Liver (tissue), 9 donors: ENCODE data around the gene HHIPL2. TPM values are rescaled to one million over a fixed set of nuclear protein-coding genes. Genes with fewer than 3 reads are reported as not detected.

Experiments
- DNase-seq: peaks from one replicate; pipeline ENCODE4 v3.0.0-alpha.2; 2017; ENCODE audit warnings: low spot score
- H3K27ac ChIP-seq, 2 donors: one replicate each; pipeline ENCODE4 v1.7.0; 2013; ENCODE audit warnings: inconsistent platforms in 2 of 2, low read length in 2 of 2, control low read depth in 1 of 2, low read depth in 1 of 2, mild to moderate bottlenecking in 1 of 2
- H3K27me3 ChIP-seq, 4 donors: one replicate each; pipeline versions ENCODE4 v1.6.1 to v1.7.0; 2013; ENCODE audit warnings: low read length in 3 of 4, inconsistent platforms in 1 of 4, mild to moderate bottlenecking in 1 of 4, moderate library complexity in 1 of 4; ENCODE audit not compliant: control insufficient read depth in 4 of 4, insufficient read depth in 4 of 4
- H3K36me3 ChIP-seq, 4 donors: one replicate each; pipeline versions ENCODE4 v1.6.1 to v1.7.0; 2013; ENCODE audit warnings: low read length in 3 of 4, mild to moderate bottlenecking in 3 of 4, low read depth in 1 of 4, moderate library complexity in 1 of 4; ENCODE audit not compliant: control insufficient read depth in 4 of 4, insufficient read depth in 3 of 4
- H3K4me1 ChIP-seq, 4 donors: one replicate each; pipeline versions ENCODE4 v1.6.1 to v1.7.0; 2013; ENCODE audit warnings: low read length in 3 of 4, mild to moderate bottlenecking in 3 of 4, moderate library complexity in 1 of 4; ENCODE audit not compliant: control insufficient read depth in 4 of 4, insufficient read depth in 4 of 4
- H3K4me3 ChIP-seq, 3 donors: one replicate each; pipeline versions ENCODE4 v1.6.1 to v1.7.0; 2013; ENCODE audit warnings: low read length in 3 of 3, control low read depth in 1 of 3, low read depth in 1 of 3, mild to moderate bottlenecking in 1 of 3
- H3K9ac ChIP-seq, 2 donors: one replicate each; pipeline ENCODE4 v1.7.0; 2013; ENCODE audit warnings: low read length in 2 of 2, mild to moderate bottlenecking in 2 of 2, moderate library complexity in 2 of 2, control low read depth in 1 of 2, low read depth in 1 of 2
- H3K9me3 ChIP-seq, 4 donors: one replicate each; pipeline versions ENCODE4 v1.6.1 to v1.7.0; 2013; ENCODE audit warnings: low read length in 3 of 4; ENCODE audit not compliant: control insufficient read depth in 4 of 4
- EGR1 ChIP-seq, 2 donors: IDR thresholded peaks; 2 replicates each; pipeline ENCODE4 v1.6.1; 2016 to 2018; ENCODE audit warnings: antibody characterized with exemption in 2 of 2, low read depth in 2 of 2
- FOXA1 ChIP-seq: IDR thresholded peaks from 2 replicates; pipeline ENCODE4 v1.6.1; 2016; ENCODE audit warnings: antibody characterized with exemption
- GABPA ChIP-seq, 2 donors: IDR thresholded peaks in 1 of 2; conservative IDR thresholded peaks in 1 of 2; 2 replicates each; pipeline ENCODE4 v1.6.1; 2016; ENCODE audit warnings: antibody characterized with exemption in 2 of 2, mild to moderate bottlenecking in 1 of 2, moderate library complexity in 1 of 2
- HNF4A ChIP-seq, 2 donors: conservative IDR thresholded peaks; 2 replicates each; pipeline ENCODE4 v1.6.1; 2016; ENCODE audit warnings: antibody characterized with exemption in 2 of 2, mild to moderate bottlenecking in 2 of 2
- HNF4G ChIP-seq: IDR thresholded peaks from 2 replicates; pipeline ENCODE4 v1.6.1; 2016; ENCODE audit warnings: antibody characterized with exemption
- JUND ChIP-seq, 2 donors: IDR thresholded peaks; 2 replicates each; pipeline ENCODE4 v1.6.1; 2016; ENCODE audit warnings: antibody characterized with exemption in 2 of 2
- NR2F2 ChIP-seq: IDR thresholded peaks from 2 replicates; pipeline ENCODE4 v1.6.1; 2016; ENCODE audit warnings: antibody characterized with exemption
- RXRA ChIP-seq, 2 donors: IDR thresholded peaks; 2 replicates each; pipeline ENCODE4 v1.6.1; 2017 to 2018; ENCODE audit warnings: antibody characterized with exemption in 2 of 2, mild to moderate bottlenecking in 1 of 2
- SP1 ChIP-seq: IDR thresholded peaks from 2 replicates; pipeline ENCODE4 v1.6.1; 2018; ENCODE audit warnings: antibody characterized with exemption, mild to moderate bottlenecking
- TAF1 ChIP-seq: conservative IDR thresholded peaks from 2 replicates; pipeline ENCODE4 v1.6.1; 2016; ENCODE audit warnings: antibody characterized with exemption, mild to moderate bottlenecking
- YY1 ChIP-seq: IDR thresholded peaks from 2 replicates; pipeline ENCODE4 v1.6.1; 2016; ENCODE audit warnings: antibody characterized with exemption, mild to moderate bottlenecking
- WGBS: extraction: QIAGEN DNeasy Blood & Tissue Kit; methylation state at CpG from one replicate; pipeline ENCODE4 v1.1.7; 2013; 5-methylcytosine and 5-hydroxymethylcytosine counted together
- polyA plus RNA-seq, 2 donors: library from polyadenylated mRNA; stranded (reverse) in 1 of 2; unstranded in 1 of 2; fragments of 200-250 nt in 1 of 2; fragments of >200 nt in 1 of 2; fragmentation: Nextera tagmentation in 1 of 2; extraction: Ambion mirVana in 1 of 2; gene quantifications; one replicate each; pipeline versions ENCODE4 v1.2.1 to v1.2.3, GENCODE V29; 2013 to 2015
- total RNA-seq, 2 donors: library from RNA; depleted of rRNA; stranded (reverse); fragments of >200 nt; gene quantifications; one replicate each; pipeline ENCODE4 v1.2.3, GENCODE V29; 2014
- TF ChIP-seq, protein P1 (sequence below): IDR thresholded peaks from 2 replicates; pipeline ENCODE4 v1.6.1; 2016; ENCODE audit warnings: antibody characterized with exemption
- TF ChIP-seq, protein P2 (sequence below): IDR thresholded peaks from 2 replicates; pipeline ENCODE4 v1.6.1; 2016; ENCODE audit warnings: antibody characterized with exemption, mild to moderate bottlenecking
- TF ChIP-seq, protein P3 (sequence below): IDR thresholded peaks from 2 replicates; pipeline ENCODE4 v1.6.1; 2016; ENCODE audit warnings: antibody characterized with exemption
- donor health status: healthy.
- donor health status: healthy.
- donor health status: healthy.
- donor health status: healthy.
- donor health status: healthy.

Gene HHIPL2
- total and polyA plus RNA-seq, 4 donors = 0.05 to 0.25 TPM; not detected in 2

DNA sequence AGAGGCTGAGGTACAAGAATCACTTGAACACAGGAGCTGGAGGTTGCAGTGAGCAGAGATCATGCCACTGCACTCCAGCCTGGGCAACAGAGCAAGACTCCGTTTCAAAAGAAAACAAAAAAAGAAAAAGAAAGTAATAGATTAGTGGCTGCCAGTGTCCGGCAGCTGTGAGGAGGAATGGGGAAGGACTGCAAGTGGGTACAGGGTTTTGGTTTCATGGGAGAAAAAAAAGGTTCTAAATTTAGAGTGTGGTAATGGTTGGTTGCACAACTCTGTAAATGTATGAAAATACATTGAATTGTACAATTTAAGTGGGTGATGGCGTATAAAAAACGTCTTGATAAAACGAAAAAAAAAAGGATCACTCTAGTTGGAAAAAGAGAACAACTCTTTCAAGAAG lies 35.2 kb upstream of the HHIPL2 start:
- Histone ChIP-seq H3K36me3 (peaks cover 3 to 10% (median 8%) of the 10 kb centered on the region in 4 donors), H3K27ac (no peak overlapping the region), H3K27me3 (no peaks in the 10 kb centered on the region), H3K9me3 (no peaks in the 10 kb centered on the region), H3K4me1 (peaks cover 0 to 2% (median 0%) of the 10 kb centered on the region in 4 donors), H3K9ac (no peak overlapping the region), H3K4me3 (no peak overlapping the region)
- TF ChIP-seq TAF1 (no peak), HNF4G (no peak), GABPA (IDR thresholded peaks at IDR 0.05 in 1 of 2, conservative IDR thresholded peaks at IDR 0.05 in 1 of 2) (no peak), HNF4A (conservative IDR thresholded peaks at IDR 0.05) (no peak), SP1 (no peak), YY1 (no peak), FOXA1 (no peak), RXRA (IDR thresholded peaks at IDR 0.05) (no peak), JUND (IDR thresholded peaks at IDR 0.05) (no peak), EGR1 (IDR thresholded peaks at IDR 0.05; ENCODE audit: low read depth in 2 of 2) (no peak), NR2F2 (no peak)
- TF ChIP-seq, protein P1, sequence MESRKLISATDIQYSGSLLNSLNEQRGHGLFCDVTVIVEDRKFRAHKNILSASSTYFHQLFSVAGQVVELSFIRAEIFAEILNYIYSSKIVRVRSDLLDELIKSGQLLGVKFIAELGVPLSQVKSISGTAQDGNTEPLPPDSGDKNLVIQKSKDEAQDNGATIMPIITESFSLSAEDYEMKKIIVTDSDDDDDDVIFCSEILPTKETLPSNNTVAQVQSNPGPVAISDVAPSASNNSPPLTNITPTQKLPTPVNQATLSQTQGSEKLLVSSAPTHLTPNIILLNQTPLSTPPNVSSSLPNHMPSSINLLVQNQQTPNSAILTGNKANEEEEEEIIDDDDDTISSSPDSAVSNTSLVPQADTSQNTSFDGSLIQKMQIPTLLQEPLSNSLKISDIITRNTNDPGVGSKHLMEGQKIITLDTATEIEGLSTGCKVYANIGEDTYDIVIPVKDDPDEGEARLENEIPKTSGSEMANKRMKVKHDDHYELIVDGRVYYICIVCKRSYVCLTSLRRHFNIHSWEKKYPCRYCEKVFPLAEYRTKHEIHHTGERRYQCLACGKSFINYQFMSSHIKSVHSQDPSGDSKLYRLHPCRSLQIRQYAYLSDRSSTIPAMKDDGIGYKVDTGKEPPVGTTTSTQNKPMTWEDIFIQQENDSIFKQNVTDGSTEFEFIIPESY = no peak
- TF ChIP-seq, protein P2, sequence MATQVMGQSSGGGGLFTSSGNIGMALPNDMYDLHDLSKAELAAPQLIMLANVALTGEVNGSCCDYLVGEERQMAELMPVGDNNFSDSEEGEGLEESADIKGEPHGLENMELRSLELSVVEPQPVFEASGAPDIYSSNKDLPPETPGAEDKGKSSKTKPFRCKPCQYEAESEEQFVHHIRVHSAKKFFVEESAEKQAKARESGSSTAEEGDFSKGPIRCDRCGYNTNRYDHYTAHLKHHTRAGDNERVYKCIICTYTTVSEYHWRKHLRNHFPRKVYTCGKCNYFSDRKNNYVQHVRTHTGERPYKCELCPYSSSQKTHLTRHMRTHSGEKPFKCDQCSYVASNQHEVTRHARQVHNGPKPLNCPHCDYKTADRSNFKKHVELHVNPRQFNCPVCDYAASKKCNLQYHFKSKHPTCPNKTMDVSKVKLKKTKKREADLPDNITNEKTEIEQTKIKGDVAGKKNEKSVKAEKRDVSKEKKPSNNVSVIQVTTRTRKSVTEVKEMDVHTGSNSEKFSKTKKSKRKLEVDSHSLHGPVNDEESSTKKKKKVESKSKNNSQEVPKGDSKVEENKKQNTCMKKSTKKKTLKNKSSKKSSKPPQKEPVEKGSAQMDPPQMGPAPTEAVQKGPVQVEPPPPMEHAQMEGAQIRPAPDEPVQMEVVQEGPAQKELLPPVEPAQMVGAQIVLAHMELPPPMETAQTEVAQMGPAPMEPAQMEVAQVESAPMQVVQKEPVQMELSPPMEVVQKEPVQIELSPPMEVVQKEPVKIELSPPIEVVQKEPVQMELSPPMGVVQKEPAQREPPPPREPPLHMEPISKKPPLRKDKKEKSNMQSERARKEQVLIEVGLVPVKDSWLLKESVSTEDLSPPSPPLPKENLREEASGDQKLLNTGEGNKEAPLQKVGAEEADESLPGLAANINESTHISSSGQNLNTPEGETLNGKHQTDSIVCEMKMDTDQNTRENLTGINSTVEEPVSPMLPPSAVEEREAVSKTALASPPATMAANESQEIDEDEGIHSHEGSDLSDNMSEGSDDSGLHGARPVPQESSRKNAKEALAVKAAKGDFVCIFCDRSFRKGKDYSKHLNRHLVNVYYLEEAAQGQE = no peak
- TF ChIP-seq, protein P3, sequence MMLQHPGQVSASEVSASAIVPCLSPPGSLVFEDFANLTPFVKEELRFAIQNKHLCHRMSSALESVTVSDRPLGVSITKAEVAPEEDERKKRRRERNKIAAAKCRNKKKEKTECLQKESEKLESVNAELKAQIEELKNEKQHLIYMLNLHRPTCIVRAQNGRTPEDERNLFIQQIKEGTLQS = no peak
- 83% methylated on average over 5 of the region's 5 CpGs for WGBS
- DNase-seq = no peak

DNA sequence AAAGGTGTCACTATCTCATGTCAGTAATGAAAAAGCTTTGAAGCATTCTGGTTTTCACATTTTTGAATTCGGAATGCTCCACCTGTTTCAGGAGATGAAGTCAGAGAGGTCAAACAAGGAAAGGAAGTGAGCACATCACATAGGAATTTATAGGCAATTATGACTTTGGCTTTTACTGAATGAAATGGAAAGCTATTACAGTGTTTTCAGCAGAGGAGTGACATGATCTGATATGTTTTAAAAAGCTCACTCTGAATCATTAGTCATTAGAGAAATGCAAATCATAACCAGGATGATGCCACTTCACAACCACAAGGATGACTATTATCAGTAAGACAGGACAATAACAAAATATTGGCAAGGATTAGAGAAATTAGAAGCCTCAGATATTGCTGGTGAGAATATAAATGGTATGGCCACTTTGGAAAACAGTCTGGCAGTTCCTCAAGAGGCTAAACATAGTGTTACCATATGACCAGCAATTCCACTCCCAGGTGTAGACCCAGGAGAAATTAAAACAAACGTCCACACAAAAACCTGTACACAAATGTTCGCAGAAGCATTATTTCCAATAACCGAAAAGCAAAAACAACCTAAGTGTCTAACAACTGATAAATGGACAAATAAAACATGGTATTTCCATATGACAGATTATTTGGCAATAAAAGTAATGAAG lies 34.3 kb upstream of the HHIPL2 start:
- no peaks in the 10 kb centered on the region for H3K27me3 ChIP-seq
- H3K9ac ChIP-seq = no peak overlapping the region
- H3K27ac ChIP-seq = no peak overlapping the region
- TF ChIP-seq, protein P2 = no peak
- TF ChIP-seq JUND (IDR thresholded peaks at IDR 0.05) = no peak
- H3K4me3 ChIP-seq = no peak overlapping the region
- no peaks in the 10 kb centered on the region for H3K9me3 ChIP-seq
- no peaks in the 10 kb centered on the region for H3K4me1 ChIP-seq
- H3K36me3 ChIP-seq = peaks cover 3 to 14% (median 10%) of the 10 kb centered on the region in 4 donors
- DNase-seq = no peak
- 95% methylated on average over 4 of the region's 4 CpGs for WGBS
